GM08714 (cell line): ENCODE data around the gene CASR.

Experiments used
- H3K4me3 ChIP-seq: fragments of 200-500 bp; sonication (Bioruptor generic); 2 replicates; pipeline ENCODE4 v1.5.1; 2014; ENCODE audit warnings: mild to moderate bottlenecking, low read length, inconsistent platforms
- ZNF274 ChIP-seq: IDR thresholded peaks from 2 replicates; pipeline ENCODE4 v1.6.1; 2012; ENCODE audit warnings: mild to moderate bottlenecking, low read depth, low read length

The CASR gene

GRCh38 chr3:122257644-122258364, 74.3 kb downstream of the CASR start:
- no peak overlapping the region for H3K4me3 ChIP-seq
- TF ChIP-seq ZNF274: no peak

DNA sequence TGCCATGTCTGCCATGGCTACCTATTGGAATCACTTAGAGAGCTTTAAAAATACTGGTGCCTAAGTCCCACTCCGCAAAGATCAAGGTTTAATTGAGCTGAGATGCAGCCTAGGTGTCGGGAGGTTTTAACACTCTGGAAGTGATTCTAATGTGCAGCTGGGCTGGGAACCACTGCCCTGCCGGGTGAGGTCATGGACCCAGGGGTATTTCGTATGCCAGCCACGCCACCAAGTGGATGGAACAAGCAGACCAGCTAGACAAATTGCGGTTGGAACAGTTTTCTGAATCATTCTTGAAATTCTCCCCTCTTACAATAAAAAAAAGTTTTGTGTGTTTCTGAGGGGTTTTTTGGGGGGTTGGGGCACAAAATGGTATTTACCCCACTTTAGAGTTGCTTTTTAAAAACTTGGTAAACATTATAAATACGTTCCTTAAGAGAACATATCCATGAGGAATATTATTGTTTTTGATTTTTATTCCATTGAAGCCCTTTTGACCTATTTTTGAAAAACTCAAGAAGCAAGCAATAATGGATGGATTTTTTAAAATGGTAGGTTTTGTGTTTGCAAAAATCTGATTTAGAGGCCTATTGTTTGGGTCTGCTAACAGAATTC, 75.4 kb downstream of the CASR start:
- no peak overlapping the region for H3K4me3 ChIP-seq
- no peak for TF ChIP-seq ZNF274

GRCh38 chr3:122260206-122260605, 76.7 kb downstream of the CASR start:
- TF ChIP-seq ZNF274: no peak
- no peak overlapping the region for H3K4me3 ChIP-seq

- TF ChIP-seq ZNF274: no peak
- no peak overlapping the region for H3K4me3 ChIP-seq
Measured at GRCh38 chr3:122263058-122263457, 79.6 kb downstream of the CASR start.

GRCh38 chr3:122263974-122264588, 80.6 kb downstream of the CASR start:
- no peak overlapping the region for H3K4me3 ChIP-seq
- no peak for TF ChIP-seq ZNF274

GRCh38 chr3:122265957-122266356, 82.5 kb downstream of the CASR start:
- TF ChIP-seq ZNF274: no peak
- H3K4me3 ChIP-seq: no peak overlapping the region

GRCh38 chr3:122268257-122269024, 85.0 kb downstream of the CASR start:
- no peak for TF ChIP-seq ZNF274

GRCh38 chr3:122269045-122269444, 85.6 kb downstream of the CASR start:
- TF ChIP-seq ZNF274: no peak

More at GRCh38 chr3:122268257-122269024, 85.0 kb downstream of the CASR start:
- H3K4me3 ChIP-seq: no peak overlapping the region

DNA sequence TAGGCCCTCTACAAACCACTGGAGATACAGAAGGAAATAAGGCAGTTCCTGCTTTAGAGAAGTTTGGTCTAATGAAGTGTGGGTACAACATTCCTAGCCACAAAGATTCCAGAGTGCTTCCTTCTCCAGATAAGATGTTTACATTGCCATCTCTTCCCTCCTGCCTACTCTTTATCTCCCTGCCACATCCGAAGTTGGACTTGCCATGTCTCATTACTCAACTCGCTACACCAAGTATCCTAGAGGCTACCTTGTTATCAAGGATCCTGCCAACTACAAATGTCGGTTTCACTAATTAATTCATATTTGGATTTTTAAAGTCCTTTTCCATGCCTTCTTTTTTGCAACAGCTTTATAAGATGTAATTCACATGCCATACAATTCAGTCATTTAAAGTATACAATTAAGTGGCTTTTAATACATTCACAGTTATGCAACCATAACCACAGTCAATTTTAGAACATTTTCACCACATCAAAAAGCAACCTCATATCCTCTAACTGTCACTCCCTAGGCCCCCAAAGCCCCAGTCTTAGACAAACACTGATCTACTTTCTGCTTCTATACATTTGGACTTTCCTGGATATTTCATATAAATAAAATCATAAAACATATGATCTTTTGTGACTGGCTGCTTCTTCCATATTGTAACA, 87.9 kb downstream of the CASR start:
- TF ChIP-seq ZNF274: no peak
- H3K4me3 ChIP-seq: no peak overlapping the region

More at GRCh38 chr3:122269045-122269444, 85.6 kb downstream of the CASR start:
- no peak overlapping the region for H3K4me3 ChIP-seq

DNA sequence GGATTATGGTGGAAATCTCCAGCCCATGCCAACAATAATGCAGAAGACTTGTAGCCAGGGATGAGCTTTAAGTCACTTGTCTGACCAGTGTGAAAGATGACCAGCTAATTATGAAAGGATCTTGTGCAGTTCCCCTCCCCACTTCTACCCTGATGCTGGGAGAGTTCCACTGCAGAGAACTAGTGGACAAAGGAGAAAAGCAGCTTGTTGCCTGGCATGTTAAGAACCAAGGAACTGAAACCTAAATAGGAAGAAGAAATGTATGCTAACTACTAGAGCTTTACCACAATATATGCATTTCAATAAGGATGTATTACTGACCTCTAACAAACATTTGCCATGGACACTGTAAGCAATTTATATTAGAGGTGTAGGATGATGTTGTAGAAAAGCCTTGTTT, 89.4 kb downstream of the CASR start:
- no peak for TF ChIP-seq ZNF274
- no peak overlapping the region for H3K4me3 ChIP-seq

DNA sequence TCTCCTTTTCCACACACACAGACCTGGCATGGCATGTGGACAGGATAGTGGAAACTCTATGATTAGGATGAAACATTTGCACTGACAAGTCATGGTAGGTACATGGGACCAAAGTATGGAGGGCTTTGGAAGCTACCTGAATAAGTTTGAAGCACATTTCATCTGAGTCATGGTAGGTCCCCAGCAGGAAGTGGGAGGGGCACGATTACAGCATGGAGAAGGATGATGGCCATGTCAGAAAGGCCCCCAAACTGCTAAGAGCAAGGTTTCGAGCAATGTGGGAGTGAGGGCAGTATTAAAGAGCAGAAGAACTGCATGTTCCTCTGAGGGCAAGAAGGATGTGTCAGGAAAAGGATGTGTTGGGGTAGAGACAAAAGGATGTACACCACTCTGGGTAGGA, 90.0 kb downstream of the CASR start:
- H3K4me3 ChIP-seq: no peak overlapping the region

GRCh38 chr3:122281891-122282290, 98.4 kb downstream of the CASR start:
- no peak overlapping the region for H3K4me3 ChIP-seq

More for the DNA sequence above, 90.0 kb downstream of the CASR start:
- TF ChIP-seq ZNF274: no peak

GRCh38 chr3:122283796-122284445, 100.5 kb downstream of the CASR start:
- no peak for TF ChIP-seq ZNF274
- no peak overlapping the region for H3K4me3 ChIP-seq

More at GRCh38 chr3:122281891-122282290, 98.4 kb downstream of the CASR start:
- TF ChIP-seq ZNF274: no peak

DNA sequence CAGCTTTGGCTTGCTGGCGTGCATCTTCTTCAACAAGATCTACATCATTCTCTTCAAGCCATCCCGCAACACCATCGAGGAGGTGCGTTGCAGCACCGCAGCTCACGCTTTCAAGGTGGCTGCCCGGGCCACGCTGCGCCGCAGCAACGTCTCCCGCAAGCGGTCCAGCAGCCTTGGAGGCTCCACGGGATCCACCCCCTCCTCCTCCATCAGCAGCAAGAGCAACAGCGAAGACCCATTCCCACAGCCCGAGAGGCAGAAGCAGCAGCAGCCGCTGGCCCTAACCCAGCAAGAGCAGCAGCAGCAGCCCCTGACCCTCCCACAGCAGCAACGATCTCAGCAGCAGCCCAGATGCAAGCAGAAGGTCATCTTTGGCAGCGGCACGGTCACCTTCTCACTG, 101.0 kb downstream of the CASR start:
- H3K4me3 ChIP-seq: no peak overlapping the region
- TF ChIP-seq ZNF274: no peak
